Coronary artery (tissue), 2 donors: ENCODE results near the gene RFTN2.

ENCODE experiments used
- DNase-seq: peaks from one replicate; pipeline ENCODE4 v3.0.0-alpha.2; 2017; ENCODE audit warnings: low spot score
- H3K27ac ChIP-seq, 2 donors: fragments of 200-600 bp; sonication (generic); one replicate each; pipeline ENCODE4 v1.5.1; 2016 to 2019
- H3K4me3 ChIP-seq: fragments of 200-600 bp; sonication (generic); 2 replicates; pipeline ENCODE4 v1.5.1; 2016; ENCODE audit warnings: mild to moderate bottlenecking, moderate library complexity
- TF ChIP-seq, protein P1 (sequence below): fragments of 200-600 bp; sonication (generic); IDR thresholded peaks from one replicate; pipeline ENCODE4 v1.5.1; 2019; ENCODE audit warnings: antibody characterized with exemption

The RFTN2 gene

DNA sequence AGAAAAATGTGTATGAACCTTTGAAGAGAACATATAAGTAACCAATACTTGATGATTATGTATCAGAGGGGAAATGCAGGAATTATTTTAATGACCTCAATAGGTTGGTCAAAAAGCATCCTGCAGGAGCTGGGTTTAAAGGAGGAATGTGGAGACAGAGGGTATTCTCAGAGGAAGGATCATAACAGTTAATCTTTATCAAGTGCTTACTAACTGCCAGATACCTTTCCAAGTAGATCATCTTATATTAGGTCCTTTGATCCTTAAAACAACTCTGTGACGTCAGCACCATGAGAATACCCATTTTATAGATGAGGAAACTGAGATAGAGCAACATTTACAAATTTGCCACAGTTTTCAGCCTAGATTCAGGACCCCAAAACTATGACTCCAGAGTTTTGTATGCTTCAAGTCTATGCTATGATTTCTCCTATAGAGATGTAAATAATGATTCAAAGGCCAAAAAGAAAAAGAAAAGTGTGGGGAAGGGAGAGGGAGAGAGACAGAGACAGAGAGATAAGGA, 3.0 kb downstream of the RFTN2 start:
- TF ChIP-seq, protein P1, sequence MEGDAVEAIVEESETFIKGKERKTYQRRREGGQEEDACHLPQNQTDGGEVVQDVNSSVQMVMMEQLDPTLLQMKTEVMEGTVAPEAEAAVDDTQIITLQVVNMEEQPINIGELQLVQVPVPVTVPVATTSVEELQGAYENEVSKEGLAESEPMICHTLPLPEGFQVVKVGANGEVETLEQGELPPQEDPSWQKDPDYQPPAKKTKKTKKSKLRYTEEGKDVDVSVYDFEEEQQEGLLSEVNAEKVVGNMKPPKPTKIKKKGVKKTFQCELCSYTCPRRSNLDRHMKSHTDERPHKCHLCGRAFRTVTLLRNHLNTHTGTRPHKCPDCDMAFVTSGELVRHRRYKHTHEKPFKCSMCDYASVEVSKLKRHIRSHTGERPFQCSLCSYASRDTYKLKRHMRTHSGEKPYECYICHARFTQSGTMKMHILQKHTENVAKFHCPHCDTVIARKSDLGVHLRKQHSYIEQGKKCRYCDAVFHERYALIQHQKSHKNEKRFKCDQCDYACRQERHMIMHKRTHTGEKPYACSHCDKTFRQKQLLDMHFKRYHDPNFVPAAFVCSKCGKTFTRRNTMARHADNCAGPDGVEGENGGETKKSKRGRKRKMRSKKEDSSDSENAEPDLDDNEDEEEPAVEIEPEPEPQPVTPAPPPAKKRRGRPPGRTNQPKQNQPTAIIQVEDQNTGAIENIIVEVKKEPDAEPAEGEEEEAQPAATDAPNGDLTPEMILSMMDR = no peak
- DNase-seq = no peak
- Histone ChIP-seq H3K4me3 (peak overlapping the region; percentile 69), H3K27ac (no peak overlapping the region)

DNA sequence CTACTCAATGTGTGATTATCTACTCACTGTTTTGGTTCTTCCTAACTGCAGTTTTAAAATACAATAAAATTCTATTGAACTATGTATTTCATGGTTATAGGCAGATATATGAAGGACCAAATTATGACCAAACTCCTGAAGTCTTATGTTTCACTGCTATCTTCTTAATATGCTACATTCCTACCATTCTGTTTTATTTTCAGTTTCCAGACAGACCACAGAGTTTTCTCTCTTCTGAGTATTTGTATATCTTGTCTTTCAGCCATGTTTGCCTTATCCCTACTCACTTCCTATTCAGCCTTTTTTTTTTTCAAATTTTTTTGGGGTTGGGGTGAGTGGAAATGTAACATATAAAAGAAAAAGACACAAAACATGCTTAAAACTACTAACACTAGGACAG, 6.3 kb downstream of the RFTN2 start:
- Histone ChIP-seq H3K4me3 (no peak overlapping the region), H3K27ac (no peak overlapping the region)
- TF ChIP-seq, protein P1 = no peak
- DNase-seq = no peak

DNA sequence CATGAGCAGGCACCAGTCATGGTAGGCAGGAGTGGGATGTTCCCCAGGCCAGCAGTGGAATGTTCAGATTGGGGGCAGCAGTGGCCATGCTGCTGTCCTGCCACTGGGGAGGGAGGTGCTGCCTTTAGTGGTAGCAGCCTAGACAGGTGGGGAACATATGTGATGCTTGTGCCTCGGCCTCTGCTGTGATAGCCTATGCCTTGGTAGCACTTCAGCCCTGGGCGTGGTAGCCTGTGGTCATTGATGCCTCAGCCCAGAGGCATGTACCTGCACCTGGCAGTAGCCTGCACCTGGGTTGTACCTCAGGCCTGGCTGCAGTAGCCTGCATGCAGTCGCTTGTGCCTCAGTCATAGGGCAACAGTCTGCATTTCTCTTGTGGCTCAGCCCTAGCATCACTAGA, 7.1 kb downstream of the RFTN2 start:
- TF ChIP-seq, protein P1 = no peak
- DNase-seq = no peak
- Histone ChIP-seq H3K4me3 (no peak overlapping the region), H3K27ac (no peak overlapping the region)

DNA sequence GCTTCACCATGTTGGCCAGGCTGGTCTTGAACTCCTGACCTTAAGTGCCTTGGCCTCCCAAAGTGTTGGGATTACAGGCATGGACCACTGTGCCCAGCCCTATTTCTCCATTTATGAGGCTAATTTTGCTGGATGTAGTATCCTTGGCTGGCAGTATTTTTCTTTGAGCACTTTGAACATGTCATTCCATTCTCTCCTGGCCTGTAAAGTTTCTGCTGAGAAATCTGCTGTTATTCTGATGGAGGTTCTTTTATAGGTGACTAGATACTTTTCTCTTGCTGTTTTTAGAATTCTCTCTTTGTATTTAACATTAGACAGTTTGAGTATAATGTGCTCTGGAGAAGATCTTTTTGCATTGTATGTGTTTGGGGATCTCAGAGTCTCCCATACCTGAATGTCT, 9.1 kb downstream of the RFTN2 start:
- DNase-seq = no peak
- TF ChIP-seq, protein P1 = no peak
- H3K27ac ChIP-seq = no peak overlapping the region
- H3K4me3 ChIP-seq = no peak overlapping the region

DNA sequence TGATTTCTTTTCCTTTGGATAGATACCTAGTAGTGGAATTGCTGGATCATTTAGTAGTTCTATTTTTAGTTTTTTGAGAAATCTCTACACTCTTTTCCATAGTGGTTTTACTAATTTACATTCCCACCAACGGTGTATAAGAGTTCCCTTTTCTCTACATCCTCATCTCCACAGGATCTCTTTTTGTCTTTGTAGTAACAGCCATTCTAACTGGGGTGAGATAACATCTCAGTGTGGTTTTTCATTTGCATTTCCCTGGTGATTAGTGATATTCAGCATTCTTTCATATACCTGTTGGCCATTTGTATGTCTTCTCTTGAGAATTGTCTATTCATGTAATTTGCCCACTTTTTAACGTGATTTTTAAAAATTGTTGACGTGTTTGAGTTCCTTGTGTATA, 13.8 kb downstream of the RFTN2 start:
- no peak for DNase-seq
- TF ChIP-seq, protein P1 = no peak
- H3K4me3 ChIP-seq = no peak overlapping the region
- H3K27ac ChIP-seq = no peak overlapping the region

DNA sequence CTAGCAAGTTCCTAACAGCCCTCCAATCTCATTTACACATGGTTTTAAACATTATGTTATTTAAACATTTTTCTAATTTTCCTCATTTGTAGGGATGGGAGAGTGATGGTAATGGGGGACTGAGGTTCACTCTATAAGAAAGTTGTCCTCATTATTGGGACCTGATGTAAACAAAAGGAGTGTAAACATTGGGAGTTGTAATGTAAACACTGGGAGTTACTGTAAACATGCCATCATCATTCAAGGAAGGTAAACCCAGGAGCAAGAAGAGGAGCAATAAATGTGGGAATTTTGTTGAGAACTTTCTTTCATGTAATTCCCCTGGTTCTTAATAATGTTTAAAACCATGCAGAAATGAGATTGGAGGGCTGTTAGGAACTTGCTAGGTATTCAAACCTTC, 17.8 kb downstream of the RFTN2 start:
- DNase-seq = no peak
- no peak overlapping the region for H3K4me3 ChIP-seq
- H3K27ac ChIP-seq = no peak overlapping the region
- TF ChIP-seq, protein P1 = no peak

DNA sequence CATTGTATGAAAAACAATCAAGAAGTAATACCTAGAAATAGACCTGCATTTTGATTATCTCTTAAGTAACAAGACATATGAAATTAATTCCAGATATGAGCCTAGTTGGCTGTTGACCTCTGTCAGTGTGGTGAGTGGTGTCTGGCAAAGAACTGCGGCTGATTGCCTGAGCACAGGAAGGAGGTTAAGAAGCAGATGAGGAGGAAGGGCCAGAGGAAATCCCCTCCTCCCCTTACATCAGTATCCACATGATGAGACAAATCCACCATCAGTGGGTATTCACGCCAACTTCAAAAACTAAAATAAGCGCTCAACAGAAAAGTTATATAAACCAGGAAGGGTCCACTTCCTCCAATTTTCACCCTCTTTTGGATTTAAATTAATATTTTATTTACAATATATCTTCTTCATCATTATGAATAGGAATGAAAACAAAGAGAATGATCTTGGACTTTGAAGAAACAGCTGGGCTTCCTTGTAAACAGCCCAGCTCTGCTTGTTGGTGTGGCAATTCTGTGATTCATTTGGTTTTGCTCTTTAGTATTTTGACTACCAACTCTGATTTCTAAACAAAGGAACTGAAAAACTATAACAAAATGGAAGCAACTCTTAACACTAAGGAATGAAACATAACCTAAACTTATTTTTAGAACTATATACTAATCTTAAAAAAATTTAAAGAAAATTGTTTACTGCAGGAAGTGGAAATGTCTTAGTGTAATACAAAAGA, 27.3 kb downstream of the RFTN2 start:
- TF ChIP-seq, protein P1 = no peak
- DNase-seq = no peak
- no peak overlapping the region for H3K27ac ChIP-seq
- H3K4me3 ChIP-seq = no peak overlapping the region
